ENCODE results near the gene RHOBTB3. TPM values are rescaled to one million over a fixed set of nuclear protein-coding genes. Genes with fewer than 3 reads are reported as not detected.

RHOBTB3 gene
- total and polyA plus RNA-seq, 4 donors = 10.5 to 59.8 (median 39.8) TPM

GRCh38 chr5:95760273-95761191 is 29.4 kb downstream of the RHOBTB3 start:
- DNase-seq (ENCODE audit: low spot score) = no peak
- H3K4me3 ChIP-seq (ENCODE audit: low read depth in 1 of 3, low read length in 3 of 3) = peak overlapping the region in 2 of 3 donors; percentile 25 to 50
- H3K9me3 ChIP-seq (ENCODE audit: control insufficient read depth in 4 of 4, low read length in 3 of 4) = no peaks in the 10 kb centered on the region
- H3K36me3 ChIP-seq (ENCODE audit: control insufficient read depth in 4 of 4, insufficient read depth in 3 of 4, low read depth in 1 of 4, low read length in 3 of 4) = peaks cover 0 to 5% (median 2%) of the 10 kb centered on the region in 4 donors
- peak overlapping the region; percentile 79 to 80 for H3K27ac ChIP-seq (ENCODE audit: low read depth in 1 of 2, low read length in 2 of 2)
- peaks cover 14 to 40% (median 33%) of the 10 kb centered on the region in 4 donors for H3K4me1 ChIP-seq (ENCODE audit: control insufficient read depth in 4 of 4, insufficient read depth in 4 of 4, low read length in 3 of 4)
- H3K9ac ChIP-seq (ENCODE audit: low read depth in 1 of 2, low read length in 2 of 2) = peak overlapping the region in 1 of 2 donors; percentile 90
- 30% methylated on average over 3 of the region's 3 CpGs for WGBS
- no peaks in the 10 kb centered on the region for H3K27me3 ChIP-seq (ENCODE audit: control insufficient read depth in 4 of 4, insufficient read depth in 4 of 4, low read length in 3 of 4)
- TF ChIP-seq RXRA (IDR thresholded peaks at IDR 0.05) (peak in 1 of 2 donors; percentile 65), REST (IDR thresholded peaks at IDR 0.05) (no peak), TAF1 (conservative IDR thresholded peaks at IDR 0.05) (no peak), ATF3 (IDR thresholded peaks at IDR 0.05) (peak; percentile 88), CTCF (IDR thresholded peaks at IDR 0.05; ENCODE audit: low read depth, low read length, missing input control) (no peak), HNF4G (IDR thresholded peaks at IDR 0.05) (no peak), ZBTB33 (IDR thresholded peaks at IDR 0.05) (no peak), HNF4A (conservative IDR thresholded peaks at IDR 0.05) (peak; percentile 52 to 56), GABPA (IDR thresholded peaks at IDR 0.05 in 1 of 2, conservative IDR thresholded peaks at IDR 0.05 in 1 of 2) (no peak), EGR1 (IDR thresholded peaks at IDR 0.05; ENCODE audit: low read depth in 2 of 2) (no peak), JUND (IDR thresholded peaks at IDR 0.05) (no peak), NR2F2 (IDR thresholded peaks at IDR 0.05) (no peak), FOXA2 (IDR thresholded peaks at IDR 0.05) (no peak), FOXA1 (IDR thresholded peaks at IDR 0.05) (no peak), MAX (IDR thresholded peaks at IDR 0.05) (no peak), RAD21 (IDR thresholded peaks at IDR 0.05) (peak; percentile 4 to 14), YY1 (IDR thresholded peaks at IDR 0.05) (no peak), SP1 (IDR thresholded peaks at IDR 0.05) (no peak)
